H9 (cell line): ENCODE results near the gene CALHM4. TPM values are rescaled to one million over a fixed set of nuclear protein-coding genes. Genes with fewer than 3 reads are reported as not detected.

Experiments
- DNase-seq: peaks from one replicate; pipeline ENCODE4 v3.0.0-alpha.2; 2017
- H2AFZ ChIP-seq: one replicate; pipeline ENCODE4 v1.6.1; 2013; ENCODE audit warnings: mild to moderate bottlenecking, low read length, control low read depth, moderate library complexity
- H2AK5ac ChIP-seq: 2 replicates; pipeline ENCODE4 v1.6.1; 2013; ENCODE audit warnings: low read length, control low read depth, mixed read lengths; ENCODE audit not compliant: insufficient read length
- H2BK120ac ChIP-seq: one replicate; pipeline ENCODE4 v1.6.1; 2013; ENCODE audit warnings: low read depth, mild to moderate bottlenecking, low read length, control low read depth, inconsistent platforms; ENCODE audit not compliant: poor library complexity, severe bottlenecking
- H2BK12ac ChIP-seq: 2 replicates; pipeline ENCODE4 v1.6.1; 2013; ENCODE audit warnings: low read length, control low read depth, mixed read lengths, low read depth; ENCODE audit not compliant: insufficient read length
- H2BK15ac ChIP-seq: 2 replicates; pipeline ENCODE4 v1.6.1; 2013; ENCODE audit warnings: low read depth, low read length, control low read depth
- H2BK20ac ChIP-seq: one replicate; pipeline ENCODE4 v1.6.1; 2013; ENCODE audit warnings: low read depth, mild to moderate bottlenecking, low read length, control low read depth, inconsistent platforms; ENCODE audit not compliant: poor library complexity, severe bottlenecking
- H2BK5ac ChIP-seq: 2 replicates; pipeline ENCODE4 v1.6.1; 2013; ENCODE audit warnings: low read length, control low read depth, mixed read lengths; ENCODE audit not compliant: insufficient read length
- H3K14ac ChIP-seq: 2 replicates; pipeline ENCODE4 v1.6.1; 2013; ENCODE audit warnings: low read length, control low read depth; ENCODE audit not compliant: insufficient read depth
- H3K18ac ChIP-seq: 2 replicates; pipeline ENCODE4 v1.6.1; 2013; ENCODE audit warnings: low read depth, mild to moderate bottlenecking, mixed read lengths, low read length, control low read depth; ENCODE audit not compliant: insufficient read length
- H3K23ac ChIP-seq: 2 replicates; pipeline ENCODE4 v1.6.1; 2013; ENCODE audit warnings: low read length, control low read depth, mixed read lengths, low read depth; ENCODE audit not compliant: insufficient read length
- H3K23me2 ChIP-seq: 2 replicates; pipeline ENCODE4 v1.6.1; 2013; ENCODE audit warnings: low read depth, mild to moderate bottlenecking, mixed read lengths, low read length, control low read depth; ENCODE audit not compliant: insufficient read length, poor library complexity, severe bottlenecking
- H3K27ac ChIP-seq: 2 replicates; pipeline ENCODE4 v1.5.1; 2013; ENCODE audit warnings: low read length, control low read depth, mixed read lengths, low read depth; ENCODE audit not compliant: insufficient read length
- H3K27me3 ChIP-seq: 2 replicates; pipeline ENCODE4 v1.6.1; 2013; ENCODE audit warnings: low read length, control low read depth, inconsistent platforms; ENCODE audit not compliant: insufficient read depth
- H3K4ac ChIP-seq: 2 replicates; pipeline ENCODE4 v1.6.1; 2013; ENCODE audit warnings: low read depth, mild to moderate bottlenecking, control low read depth, inconsistent platforms, low read length, moderate library complexity
- H3K4me1 ChIP-seq: 2 replicates; pipeline ENCODE4 v1.6.1; 2013; ENCODE audit warnings: low read length, control low read depth, inconsistent platforms; ENCODE audit not compliant: insufficient read depth
- H3K4me2 ChIP-seq: 2 replicates; pipeline ENCODE4 v1.6.1; 2013; ENCODE audit warnings: low read length, control low read depth, mixed read lengths; ENCODE audit not compliant: insufficient read length, insufficient read depth
- H3K56ac ChIP-seq: 2 replicates; pipeline ENCODE4 v1.6.1; 2013; ENCODE audit warnings: low read depth, mild to moderate bottlenecking, mixed read lengths, low read length, control low read depth; ENCODE audit not compliant: insufficient read length
- H3K79me1 ChIP-seq: 2 replicates; pipeline ENCODE4 v1.6.1; 2013; ENCODE audit warnings: low read depth, mild to moderate bottlenecking, moderate library complexity, low read length, control low read depth, inconsistent platforms; ENCODE audit not compliant: insufficient read depth, poor library complexity, severe bottlenecking
- H3K79me2 ChIP-seq: 2 replicates; pipeline ENCODE4 v1.6.1; 2013; ENCODE audit warnings: low read length, control low read depth, inconsistent platforms; ENCODE audit not compliant: insufficient read depth
- H3K9ac ChIP-seq: 2 replicates; pipeline ENCODE4 v1.6.1; 2013; ENCODE audit warnings: low read length, control low read depth, mixed read lengths; ENCODE audit not compliant: insufficient read length; ENCODE audit errors: extremely low read depth
- H3K9me3 ChIP-seq: one replicate; pipeline ENCODE4 v1.6.1; 2013; ENCODE audit warnings: low read depth, low read length, inconsistent platforms; ENCODE audit not compliant: control insufficient read depth
- H3T11ph ChIP-seq: one replicate; pipeline ENCODE4 v1.6.1; 2013; ENCODE audit warnings: mild to moderate bottlenecking, low read length, control low read depth, inconsistent platforms
- H4K20me1 ChIP-seq: one replicate; pipeline ENCODE4 v1.6.1; 2013; ENCODE audit not compliant: control insufficient read depth, insufficient read length, insufficient read depth
- H4K5ac ChIP-seq: 2 replicates; pipeline ENCODE4 v1.6.1; 2013; ENCODE audit warnings: low read depth, mild to moderate bottlenecking, mixed read lengths, low read length, control low read depth; ENCODE audit not compliant: insufficient read length
- H4K8ac ChIP-seq: replicated peaks from 2 replicates; pipeline ENCODE4 v1.6.1; 2013; ENCODE audit warnings: low read length, control low read depth, mixed read lengths, low read depth; ENCODE audit not compliant: insufficient read length
- H4K91ac ChIP-seq: 2 replicates; pipeline ENCODE4 v1.6.1; 2013; ENCODE audit warnings: low read depth, mild to moderate bottlenecking, moderate library complexity, mixed read lengths, low read length, control low read depth; ENCODE audit not compliant: insufficient read length
- H3K27ac Mint-ChIP-seq, 3 experiments: 2 replicates in 2 of 3; 3 replicates in 1 of 3; pipeline ENCODE4 v1.8.0; 2020 to 2021; ENCODE audit warnings: mixed read lengths in 3 of 3, mild to moderate bottlenecking in 1 of 3, moderate library complexity in 1 of 3
- H3K27me3 Mint-ChIP-seq: 2 replicates; pipeline ENCODE4 v1.8.0; 2021; ENCODE audit warnings: low read depth, mild to moderate bottlenecking, moderate library complexity, mixed read lengths
- H3K36me3 Mint-ChIP-seq, 3 experiments: 2 replicates in 2 of 3; 3 replicates in 1 of 3; pipeline ENCODE4 v1.8.0; 2020 to 2021; ENCODE audit warnings: low read depth in 3 of 3, mixed read lengths in 3 of 3; ENCODE audit not compliant: insufficient read depth in 1 of 3
- H3K4me1 Mint-ChIP-seq, 2 experiments: 2 replicates each; pipeline ENCODE4 v1.8.0; 2020; ENCODE audit warnings: mixed read lengths in 2 of 2
- H3K4me3 Mint-ChIP-seq, 2 experiments: 2 replicates in 1 of 2; 3 replicates in 1 of 2; pipeline ENCODE4 v1.8.0; 2020 to 2021; ENCODE audit warnings: mild to moderate bottlenecking in 2 of 2, mixed read lengths in 2 of 2, moderate library complexity in 1 of 2
- H3K9me3 Mint-ChIP-seq, 2 experiments: 2 replicates in 1 of 2; 3 replicates in 1 of 2; pipeline ENCODE4 v1.8.0; 2020; ENCODE audit warnings: mild to moderate bottlenecking in 2 of 2, mixed read lengths in 2 of 2, moderate library complexity in 1 of 2
- WGBS: extraction: QIAGEN DNeasy Blood & Tissue Kit; methylation state at CpG from one replicate; pipeline ENCODE4 v1.1.7; 2013; ENCODE audit warnings: missing lambda C conversion rate, low lambda C conversion rate, mixed read lengths; ENCODE audit not compliant: insufficient read length; ENCODE audit errors: extremely low coverage; 5-methylcytosine and 5-hydroxymethylcytosine counted together
- total RNA-seq: library from RNA; stranded (reverse); gene quantifications from 2 replicates; pipeline ENCODE4 v1.2.1, GENCODE V29; 2021
- TF ChIP-seq, protein P1 (sequence below): fragments of 200-600 bp; sonication (generic); conservative IDR thresholded peaks from 3 replicates; pipeline ENCODE4 v1.8.0; 2021; ENCODE audit warnings: antibody characterized with exemption, mild to moderate bottlenecking

Gene CALHM4
- total RNA-seq, 1 experiment from 2014 or later, result not detected

DNA sequence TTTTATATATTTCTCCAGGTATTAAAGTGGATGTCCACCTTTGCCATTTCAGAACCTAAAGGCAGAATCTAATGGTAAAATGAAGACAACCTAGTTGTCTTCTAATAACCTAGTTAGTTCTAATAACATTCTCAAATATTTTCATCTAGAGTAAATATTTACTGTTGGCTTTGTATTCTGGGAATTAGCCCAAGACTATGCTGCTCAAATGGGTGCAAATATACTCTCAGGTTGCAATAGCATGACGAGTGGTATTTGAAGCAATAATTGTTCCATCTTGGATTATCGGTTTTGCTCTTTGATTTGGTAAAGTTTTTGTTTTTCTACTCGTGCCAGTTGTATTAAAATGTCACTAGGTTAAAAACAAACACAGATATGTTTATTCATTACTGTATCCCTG, 41.7 kb downstream of the CALHM4 start:
- Histone ChIP-seq H3T11ph (no peak overlapping the region), H3K9ac (no peak overlapping the region), H3K79me2 (no peaks in the 10 kb centered on the region), H3K27ac (no peak overlapping the region), H4K20me1 (no peaks in the 10 kb centered on the region), H2BK120ac (no peak overlapping the region), H2BK12ac (no peak overlapping the region), H3K79me1 (no peaks in the 10 kb centered on the region), H2BK15ac (no peak overlapping the region), H2BK5ac (no peak overlapping the region), H3K23me2 (no peaks in the 10 kb centered on the region), H3K9me3 (no peaks in the 10 kb centered on the region), H3K56ac (no peak overlapping the region), H2AFZ (no peak overlapping the region), H4K8ac (no peak overlapping the region), H3K4me1 (no peaks in the 10 kb centered on the region), H2AK5ac (no peak overlapping the region), H3K4me2 (no peak overlapping the region), H4K91ac (no peak overlapping the region), H3K27me3 (no peaks in the 10 kb centered on the region), H4K5ac (no peak overlapping the region), H3K23ac (no peak overlapping the region), H2BK20ac (no peak overlapping the region), H3K14ac (no peak overlapping the region), H3K18ac (no peak overlapping the region), H3K4ac (no peak overlapping the region)
- Mint-ChIP-seq H3K9me3 (no peaks in the 10 kb centered on the region), H3K27ac (no peak overlapping the region), H3K36me3 (peaks cover 5 to 39% (median 22%) of the 10 kb centered on the region in 3 experiments; a peak in 5 of 7 replicates), H3K4me1 (no peaks in the 10 kb centered on the region), H3K4me3 (no peak overlapping the region), H3K27me3 (no peaks in the 10 kb centered on the region)
- no CpG with 5 or more reads among the region's 3 CpGs for WGBS
- DNase-seq, result no peak
- TF ChIP-seq, protein P1, sequence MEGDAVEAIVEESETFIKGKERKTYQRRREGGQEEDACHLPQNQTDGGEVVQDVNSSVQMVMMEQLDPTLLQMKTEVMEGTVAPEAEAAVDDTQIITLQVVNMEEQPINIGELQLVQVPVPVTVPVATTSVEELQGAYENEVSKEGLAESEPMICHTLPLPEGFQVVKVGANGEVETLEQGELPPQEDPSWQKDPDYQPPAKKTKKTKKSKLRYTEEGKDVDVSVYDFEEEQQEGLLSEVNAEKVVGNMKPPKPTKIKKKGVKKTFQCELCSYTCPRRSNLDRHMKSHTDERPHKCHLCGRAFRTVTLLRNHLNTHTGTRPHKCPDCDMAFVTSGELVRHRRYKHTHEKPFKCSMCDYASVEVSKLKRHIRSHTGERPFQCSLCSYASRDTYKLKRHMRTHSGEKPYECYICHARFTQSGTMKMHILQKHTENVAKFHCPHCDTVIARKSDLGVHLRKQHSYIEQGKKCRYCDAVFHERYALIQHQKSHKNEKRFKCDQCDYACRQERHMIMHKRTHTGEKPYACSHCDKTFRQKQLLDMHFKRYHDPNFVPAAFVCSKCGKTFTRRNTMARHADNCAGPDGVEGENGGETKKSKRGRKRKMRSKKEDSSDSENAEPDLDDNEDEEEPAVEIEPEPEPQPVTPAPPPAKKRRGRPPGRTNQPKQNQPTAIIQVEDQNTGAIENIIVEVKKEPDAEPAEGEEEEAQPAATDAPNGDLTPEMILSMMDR, result no peak
